GM23248 (cell line): Measurements from ENCODE around the gene SCN1B.

Experiments used
- EZH2 ChIP-seq: fragments of 200-600 bp; sonication (generic); IDR thresholded peaks from 2 replicates; pipeline ENCODE4 v1.6.1; 2018; ENCODE audit warnings: antibody characterized with exemption, mild to moderate bottlenecking; ENCODE audit not compliant: insufficient read depth, poor library complexity, severe bottlenecking
- EZH2phosphoT487 ChIP-seq: fragments of 200-600 bp; sonication (generic); IDR thresholded peaks from 2 replicates; pipeline ENCODE4 v1.6.1; 2018; ENCODE audit warnings: antibody characterized with exemption, moderate library complexity, mild to moderate bottlenecking, low read depth; ENCODE audit not compliant: insufficient read depth

DNA sequence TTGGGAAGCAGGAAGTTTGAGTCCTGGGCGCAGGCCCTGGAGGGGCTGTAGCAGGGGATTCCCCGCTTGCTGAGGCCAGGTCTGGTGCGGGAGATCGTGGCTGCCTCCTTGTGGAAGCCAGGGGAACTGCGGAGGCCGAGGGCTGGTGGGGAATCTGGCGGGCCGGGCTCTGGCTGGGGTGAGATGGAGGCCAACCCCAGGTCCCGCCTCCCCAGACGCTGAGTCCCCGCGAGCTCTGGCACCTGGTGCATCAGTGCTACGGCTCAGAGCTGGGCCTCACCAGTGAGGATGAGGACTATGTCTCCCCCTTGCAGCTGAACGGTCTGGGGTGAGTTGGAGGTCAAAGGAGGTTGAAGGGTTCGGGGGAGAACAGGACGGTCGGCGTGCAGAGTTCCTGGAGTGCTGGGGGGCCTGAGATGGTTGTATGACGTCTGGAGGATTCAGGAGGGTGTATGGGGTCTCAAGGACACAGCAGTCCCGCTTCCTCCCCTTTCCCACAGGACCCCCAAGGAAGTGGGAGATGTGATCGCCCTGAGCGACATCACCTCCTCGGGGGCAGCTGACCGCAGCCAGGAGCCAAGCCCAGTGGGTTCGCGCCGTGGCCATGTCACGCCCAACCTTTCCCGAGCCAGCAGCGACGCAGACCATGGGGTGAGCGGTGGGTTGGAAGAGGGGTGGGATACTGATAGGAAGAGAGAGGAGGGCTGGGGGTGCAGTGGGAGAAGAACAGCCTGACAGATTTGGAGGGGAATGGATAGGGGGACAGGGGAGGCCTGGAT, 17.0 kb upstream of the SCN1B start:
- TF ChIP-seq EZH2 (no peak), EZH2phosphoT487 (no peak)
